Amniotic stem cell (primary cell): ENCODE data around the gene ERFE.

Source experiments
- DNase-seq: peaks from one replicate; lab custom pipeline; 2025; lab: John Stamatoyannopoulos, UW

ERFE gene

GRCh38 chr2:238155051-238155760 lies 3.6 kb upstream of the ERFE start:
- peak; percentile 91 for DNase-seq

- no peak for DNase-seq
These were observed 2.7 kb upstream of the ERFE start for GRCh38 chr2:238155761-238156694.

DNA sequence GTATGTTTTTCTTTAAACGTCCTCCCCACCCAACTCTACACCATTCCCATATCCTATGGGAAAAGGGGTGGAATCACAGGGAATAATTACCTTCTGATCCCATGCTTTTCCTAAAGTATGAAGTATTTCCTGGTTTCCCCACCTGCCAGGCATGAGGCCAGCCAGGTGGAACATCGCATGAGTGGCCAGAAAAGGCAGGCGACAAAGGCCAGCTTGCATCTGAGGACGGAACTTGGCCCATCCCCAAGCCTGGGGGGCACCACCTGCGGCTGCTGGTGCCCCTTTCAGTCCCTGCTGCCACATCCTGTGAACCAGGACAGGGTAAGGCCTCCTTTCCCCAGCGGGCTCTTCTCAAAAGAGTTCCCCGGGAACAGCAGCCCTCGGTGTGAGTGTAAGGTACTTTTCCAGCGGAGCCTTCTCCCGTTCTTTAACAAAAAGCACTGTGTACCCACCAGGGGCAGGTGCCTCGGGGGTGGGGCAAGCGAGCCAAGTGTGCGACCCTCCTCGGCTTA lies 1.2 kb upstream of the ERFE start:
- DNase-seq: no peak

DNA sequence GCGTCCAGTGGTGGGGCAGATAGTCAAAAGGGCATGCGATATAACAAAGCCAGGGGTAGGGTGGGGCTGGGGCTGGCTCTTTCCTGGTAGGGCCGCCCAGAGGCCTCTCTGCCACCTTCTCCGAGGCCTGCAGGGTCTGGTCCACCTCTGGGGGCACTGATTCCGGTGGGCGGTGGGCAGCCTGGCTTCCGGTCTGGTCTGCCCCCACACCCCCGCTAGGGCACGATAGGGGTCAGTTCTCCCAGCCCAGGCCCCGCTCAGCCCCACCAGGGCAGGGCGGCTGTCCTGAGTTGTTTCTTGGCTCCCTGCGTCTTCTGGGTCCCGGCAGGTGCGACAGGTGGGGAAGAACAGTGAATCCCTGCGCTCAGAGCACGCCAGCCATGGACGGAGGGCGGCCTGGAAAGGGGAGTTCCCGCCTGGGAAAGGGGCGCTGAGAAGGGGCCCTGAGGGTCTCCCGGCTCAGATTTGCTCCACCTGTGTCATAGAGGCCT lies 707 bp upstream of the ERFE start:
- DNase-seq: no peak

DNA sequence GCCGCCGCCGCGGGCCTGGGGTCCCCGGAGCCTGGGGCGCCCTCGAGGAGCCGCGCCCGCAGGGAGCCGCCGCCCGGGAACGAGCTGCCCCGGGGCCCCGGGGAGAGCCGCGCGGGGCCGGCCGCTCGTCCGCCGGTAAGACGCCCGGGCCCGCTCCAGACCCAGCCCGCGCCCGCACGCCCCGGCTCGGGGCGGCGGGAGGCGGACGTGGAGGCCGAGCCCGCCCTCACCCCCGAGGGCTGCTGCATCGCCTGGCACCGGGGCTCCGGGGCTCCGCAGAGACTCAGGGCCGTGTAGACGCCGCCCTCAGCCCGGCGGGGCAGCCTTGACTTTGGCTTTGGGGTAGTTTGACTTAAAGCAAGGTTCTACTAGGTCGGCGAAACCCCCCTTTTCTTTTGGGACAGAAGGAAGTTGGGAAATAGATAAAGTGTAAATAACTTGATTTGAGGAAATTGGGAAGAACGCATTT lies 335 bp downstream of the ERFE start:
- no peak for DNase-seq

DNA sequence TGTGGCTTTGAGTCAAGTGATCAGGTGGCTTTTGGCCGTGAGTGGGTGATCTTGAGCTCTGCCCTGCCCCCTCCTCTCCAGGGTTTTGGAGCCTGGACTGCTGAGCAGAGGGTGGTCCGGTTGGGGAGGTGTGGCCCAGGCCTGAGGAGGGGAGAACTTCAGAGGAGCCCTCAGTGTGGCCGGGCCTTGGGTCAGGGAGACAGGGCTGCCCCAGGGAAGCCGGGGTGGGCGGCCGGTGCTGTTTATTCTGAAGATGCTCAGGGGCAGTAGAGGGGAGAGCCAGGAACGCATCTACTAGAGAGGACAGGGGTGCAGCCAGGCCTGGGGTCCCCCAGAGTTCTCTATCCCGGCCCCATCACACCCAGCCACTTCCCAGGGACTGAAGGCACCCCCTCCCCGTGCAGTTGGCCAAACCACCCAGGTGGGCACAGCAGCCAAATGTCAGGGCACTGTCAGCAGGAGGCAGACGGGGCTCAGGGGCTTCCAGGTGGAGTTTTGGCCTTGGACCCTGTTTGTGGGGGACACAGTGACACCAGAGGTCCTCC lies 963 bp downstream of the ERFE start:
- no peak for DNase-seq

- no peak for DNase-seq
These were observed 1.7 kb downstream of the ERFE start for GRCh38 chr2:238160206-238161129.

- DNase-seq: no peak
These were observed 2.7 kb downstream of the ERFE start for GRCh38 chr2:238161291-238162051.

GRCh38 chr2:238162251-238162845 lies 3.6 kb downstream of the ERFE start:
- no peak for DNase-seq

DNA sequence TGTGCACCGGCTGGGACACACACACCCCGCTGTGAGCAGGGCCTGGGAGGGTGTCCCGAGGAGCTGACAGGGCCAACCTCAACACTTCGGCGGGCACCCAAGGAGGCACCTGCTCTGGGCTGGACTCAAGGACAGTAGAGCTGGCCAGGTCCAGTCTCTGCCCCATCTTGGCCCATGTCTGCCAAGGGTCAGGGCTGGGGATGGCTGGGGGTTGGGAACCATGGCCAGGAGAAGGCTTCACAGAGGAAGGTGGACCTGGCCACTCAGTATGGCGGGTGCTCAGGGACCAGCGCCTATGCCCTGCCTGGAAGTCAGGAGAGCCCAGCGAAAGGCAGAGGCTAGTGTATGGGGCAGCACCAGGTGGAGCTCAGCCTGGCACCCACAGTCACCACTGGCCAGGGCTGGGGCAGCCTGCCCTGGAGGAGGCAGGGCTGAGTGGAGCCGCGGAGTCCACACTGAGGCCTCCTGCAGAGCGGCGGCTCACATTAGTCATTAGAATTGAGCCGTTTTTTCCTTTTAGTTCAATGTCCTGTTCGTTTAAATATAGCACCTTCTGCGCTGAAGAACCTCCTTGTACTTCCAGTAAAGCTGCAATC lies 4.2 kb downstream of the ERFE start:
- DNase-seq: no peak

DNA sequence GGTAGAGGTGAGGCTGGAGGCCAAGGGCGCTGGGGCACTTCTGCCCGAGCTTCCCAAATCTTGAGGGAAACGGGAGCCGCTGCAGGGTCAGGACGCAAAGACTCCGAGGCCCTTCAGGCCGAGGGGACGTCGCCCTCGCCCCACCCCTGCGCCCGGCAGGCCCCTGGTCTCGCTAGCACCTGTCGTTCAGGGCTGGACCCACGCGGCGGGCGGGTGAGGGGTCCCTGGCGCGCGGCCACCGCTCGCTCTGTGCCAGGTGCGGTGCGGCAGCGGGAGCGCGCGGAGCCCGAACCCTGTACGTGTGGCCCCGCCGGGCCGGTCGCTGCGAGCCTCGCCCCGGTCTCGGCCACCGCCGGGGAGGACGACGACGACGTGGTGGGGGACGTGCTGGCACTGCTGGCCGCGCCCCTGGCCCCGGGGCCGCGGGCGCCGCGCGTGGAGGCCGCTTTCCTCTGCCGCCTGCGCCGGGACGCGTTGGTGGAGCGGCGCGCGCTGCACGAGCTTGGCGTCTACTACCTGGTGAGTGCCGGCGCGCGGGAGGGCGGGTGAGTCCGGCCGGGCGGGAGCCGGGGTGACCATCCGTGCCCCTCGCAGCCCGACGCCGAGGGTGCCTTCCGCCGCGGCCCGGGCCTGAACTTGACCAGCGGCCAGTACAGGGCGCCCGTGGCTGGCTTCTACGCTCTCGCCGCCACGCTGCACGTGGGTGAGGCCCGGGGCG lies 4.9 kb downstream of the ERFE start:
- no peak for DNase-seq

GRCh38 chr2:238164906-238165287 lies 6.1 kb downstream of the ERFE start:
- DNase-seq: no peak

GRCh38 chr2:238165288-238165921 lies 6.6 kb downstream of the ERFE start:
- no peak for DNase-seq

DNA sequence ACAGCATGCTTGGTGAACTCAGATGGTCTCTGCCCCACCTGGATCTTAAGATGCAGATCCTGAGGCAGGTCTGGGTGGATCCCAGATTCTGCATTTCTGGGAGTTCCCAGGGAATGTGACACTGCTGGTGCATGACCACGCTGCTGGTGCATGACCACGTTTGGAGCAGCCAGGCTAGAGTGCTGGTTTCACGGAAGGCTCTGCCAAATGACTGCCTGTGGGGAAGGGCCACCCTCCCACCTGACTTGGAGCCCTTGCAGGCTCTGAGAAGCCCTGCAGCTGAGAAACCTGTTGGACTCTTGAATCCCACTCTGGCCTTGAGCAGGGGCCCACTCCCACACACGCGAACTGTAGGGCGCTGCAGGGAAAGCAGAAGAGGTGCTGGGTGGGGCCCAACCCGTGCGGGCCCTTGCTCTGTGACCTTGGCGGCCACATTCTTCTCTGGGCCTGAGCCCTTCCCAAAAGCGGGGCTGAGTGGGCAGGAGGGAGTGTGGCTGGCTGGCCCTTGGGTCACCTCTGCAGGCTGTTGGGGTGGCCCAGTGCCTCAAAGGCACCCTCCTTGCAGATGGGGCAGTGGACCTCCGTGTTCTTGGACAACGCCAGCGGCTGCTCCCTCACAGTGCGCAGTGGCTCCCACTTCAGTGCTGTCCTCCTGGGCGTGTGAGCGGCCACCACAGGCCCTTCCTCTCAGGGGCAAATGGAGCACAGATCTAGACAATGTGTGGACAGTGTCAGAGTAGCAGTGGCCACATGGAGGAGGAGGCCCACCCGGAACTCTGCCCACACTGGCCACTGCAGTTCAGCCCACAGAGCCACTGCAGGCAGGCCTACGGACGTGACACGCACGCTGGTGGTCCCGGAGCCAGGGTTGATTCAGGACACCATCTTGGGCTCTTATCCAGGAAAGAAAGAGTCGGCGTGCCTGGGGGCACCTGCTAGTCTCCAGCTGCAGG lies 7.9 kb downstream of the ERFE start:
- no peak for DNase-seq

DNA sequence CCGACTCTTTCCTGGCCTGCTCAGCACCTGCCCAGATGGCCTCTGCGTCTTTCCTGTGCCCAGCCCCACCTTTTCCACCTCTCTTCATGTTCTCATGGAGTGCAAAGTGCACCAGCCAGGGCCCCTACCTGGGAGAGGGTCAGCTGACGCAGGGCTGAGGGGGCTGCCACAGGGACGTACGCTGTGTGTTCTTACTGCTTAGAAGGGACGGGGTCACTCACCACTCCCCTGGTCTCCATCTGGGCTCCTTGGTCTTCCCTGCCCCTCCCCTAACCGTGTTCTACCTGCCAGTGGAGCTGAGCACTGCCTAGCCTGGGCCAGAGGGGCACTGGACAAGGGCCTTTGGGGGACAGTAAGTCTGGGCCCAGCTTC lies 8.6 kb downstream of the ERFE start:
- no peak for DNase-seq

DNA sequence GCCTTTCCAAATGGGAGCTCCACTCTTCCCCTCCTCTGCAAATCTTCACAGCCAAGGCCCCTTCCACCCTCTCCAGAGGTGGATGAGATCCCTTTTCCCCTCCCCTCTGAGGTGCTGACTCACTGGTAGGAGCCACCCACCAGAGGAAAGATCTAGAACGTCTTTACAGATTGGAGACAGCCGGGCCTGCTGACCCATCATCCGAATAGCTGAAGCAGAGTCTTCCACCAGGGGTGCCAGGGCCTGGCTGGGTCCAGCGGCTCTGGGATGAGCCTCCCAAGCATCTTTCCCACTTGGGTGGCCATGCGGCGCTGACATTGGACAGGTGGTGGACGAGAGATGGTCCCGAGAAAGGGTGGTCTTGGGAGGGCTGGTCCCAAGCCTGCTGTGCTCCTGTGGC lies 9.0 kb downstream of the ERFE start:
- no peak for DNase-seq

DNA sequence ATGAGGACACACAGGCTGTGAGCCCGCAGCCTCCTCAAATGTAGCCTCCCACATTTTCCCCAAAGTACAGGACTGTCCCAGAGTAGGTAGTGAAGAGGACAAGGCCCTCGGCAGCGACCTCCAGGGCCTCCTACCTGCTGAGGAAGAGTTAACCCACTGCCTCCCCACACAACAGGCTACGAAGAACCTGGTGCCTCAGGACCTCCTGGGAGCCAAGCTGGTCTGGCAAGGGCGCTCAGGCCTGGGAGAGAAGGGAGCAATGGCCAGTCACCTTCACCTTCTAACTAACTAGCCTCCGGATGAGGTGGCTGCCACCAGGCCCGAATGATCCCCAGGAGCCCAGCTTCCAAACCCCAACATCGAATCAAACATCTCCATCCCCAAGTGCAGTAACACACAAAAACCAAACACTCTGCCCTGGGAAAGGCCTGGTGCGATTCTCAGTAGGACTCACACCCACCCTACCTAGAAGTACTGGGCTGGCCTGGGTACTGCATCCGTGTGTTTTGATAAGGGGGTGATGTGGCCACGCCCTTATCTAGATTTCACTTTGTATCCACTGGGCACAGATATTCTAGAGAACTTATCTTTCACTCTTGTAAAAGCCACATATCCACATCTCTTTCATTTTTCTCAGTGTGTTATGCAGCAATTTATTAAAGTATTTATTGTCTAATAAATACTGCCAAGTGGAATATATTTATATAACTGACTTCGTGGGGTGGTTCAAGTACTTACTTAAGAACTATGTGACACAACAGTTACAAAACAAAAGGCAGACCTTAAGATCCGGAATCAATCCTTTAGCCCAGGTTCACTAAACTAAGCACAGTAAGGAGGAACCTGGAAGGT lies 9.7 kb downstream of the ERFE start:
- no peak for DNase-seq
